ENCODE measurements around the gene RIMBP2.

DNA sequence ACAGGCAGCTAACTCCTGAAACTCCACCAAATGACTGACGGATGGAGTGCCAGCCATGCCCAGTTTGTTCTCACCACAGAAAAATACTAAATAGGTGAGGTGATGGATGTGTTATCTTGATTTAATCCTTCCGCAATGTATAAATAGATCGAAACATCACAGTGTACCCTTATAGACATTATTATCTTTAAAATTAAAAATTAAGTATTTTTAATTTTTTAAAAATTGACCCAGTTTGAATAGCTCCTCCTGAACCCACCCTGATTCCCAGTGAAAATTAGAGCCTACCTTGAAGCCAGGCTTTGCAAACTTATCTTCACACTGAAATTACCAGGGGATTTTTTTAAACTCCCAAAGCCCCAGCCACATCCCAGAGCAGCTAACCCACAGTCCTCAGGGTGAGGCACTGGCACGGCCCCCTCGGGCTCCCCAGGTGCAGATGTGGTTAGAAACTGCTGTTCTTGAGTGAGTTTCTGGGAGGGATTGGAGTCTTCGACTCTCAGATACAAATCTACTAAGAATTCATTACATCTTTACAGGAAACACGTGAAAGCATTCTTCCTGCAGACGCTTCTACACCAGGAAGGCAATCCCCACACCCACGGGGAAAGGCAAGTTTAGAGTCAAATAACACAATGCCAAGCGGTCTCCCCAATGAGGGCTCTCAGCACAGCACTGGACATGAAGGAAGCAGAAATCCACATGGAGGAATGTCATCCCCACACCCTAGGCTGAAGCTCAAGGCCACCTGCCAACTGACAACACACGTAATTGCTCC, 126.4 kb downstream of the RIMBP2 start:
- TF ChIP-seq EZH2 (optimal IDR thresholded peaks at IDR 0.05; ENCODE audit: low read depth, low read length) (no peak), EZH2phosphoT487 (IDR thresholded peaks at IDR 0.05; ENCODE audit: low read length) (no peak)
- TF ChIP-seq, protein P1, sequence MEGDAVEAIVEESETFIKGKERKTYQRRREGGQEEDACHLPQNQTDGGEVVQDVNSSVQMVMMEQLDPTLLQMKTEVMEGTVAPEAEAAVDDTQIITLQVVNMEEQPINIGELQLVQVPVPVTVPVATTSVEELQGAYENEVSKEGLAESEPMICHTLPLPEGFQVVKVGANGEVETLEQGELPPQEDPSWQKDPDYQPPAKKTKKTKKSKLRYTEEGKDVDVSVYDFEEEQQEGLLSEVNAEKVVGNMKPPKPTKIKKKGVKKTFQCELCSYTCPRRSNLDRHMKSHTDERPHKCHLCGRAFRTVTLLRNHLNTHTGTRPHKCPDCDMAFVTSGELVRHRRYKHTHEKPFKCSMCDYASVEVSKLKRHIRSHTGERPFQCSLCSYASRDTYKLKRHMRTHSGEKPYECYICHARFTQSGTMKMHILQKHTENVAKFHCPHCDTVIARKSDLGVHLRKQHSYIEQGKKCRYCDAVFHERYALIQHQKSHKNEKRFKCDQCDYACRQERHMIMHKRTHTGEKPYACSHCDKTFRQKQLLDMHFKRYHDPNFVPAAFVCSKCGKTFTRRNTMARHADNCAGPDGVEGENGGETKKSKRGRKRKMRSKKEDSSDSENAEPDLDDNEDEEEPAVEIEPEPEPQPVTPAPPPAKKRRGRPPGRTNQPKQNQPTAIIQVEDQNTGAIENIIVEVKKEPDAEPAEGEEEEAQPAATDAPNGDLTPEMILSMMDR (IDR thresholded peaks at IDR 0.05; ENCODE audit: low read length), result no peak
